Measurements from ENCODE around the gene TMEM144.
"Not testable (repeated sequence)": the region's sequence is repeated elsewhere in the genome, so short reads cannot be mapped to it uniquely, and the experiment has no call there.

Gene TMEM144

GRCh38 chr4:158234671-158235070, 24.4 kb downstream of the TMEM144 start:
- DNase-seq (ENCODE audit: low read depth in 1 of 2, low spot score in 1 of 2), result no peak

- no peak for DNase-seq (ENCODE audit: low read depth in 1 of 2, low spot score in 1 of 2)
Observed at GRCh38 chr4:158236304-158237030, 26.2 kb downstream of the TMEM144 start.

- DNase-seq (ENCODE audit: low read depth in 1 of 2, low spot score in 1 of 2), result no peak
Observed at GRCh38 chr4:158238575-158238974, 28.3 kb downstream of the TMEM144 start.

- DNase-seq (ENCODE audit: low read depth in 1 of 2, low spot score in 1 of 2), result no peak
Observed at GRCh38 chr4:158239196-158239595, 28.9 kb downstream of the TMEM144 start.

GRCh38 chr4:158243071-158243470, 32.8 kb downstream of the TMEM144 start:
- no peak for DNase-seq (ENCODE audit: low read depth in 1 of 2, low spot score in 1 of 2)

- no peak for DNase-seq (ENCODE audit: low read depth in 1 of 2, low spot score in 1 of 2)
Observed at GRCh38 chr4:158250321-158250720, 40.0 kb downstream of the TMEM144 start.

- DNase-seq (ENCODE audit: low read depth in 1 of 2, low spot score in 1 of 2), result no peak
Observed at GRCh38 chr4:158253350-158253980, 43.2 kb downstream of the TMEM144 start.

GRCh38 chr4:158254292-158254691, 44.0 kb downstream of the TMEM144 start:
- no peak for DNase-seq (ENCODE audit: low read depth in 1 of 2, low spot score in 1 of 2)

GRCh38 chr4:158255727-158256324, 45.5 kb downstream of the TMEM144 start:
- DNase-seq (ENCODE audit: low read depth in 1 of 2, low spot score in 1 of 2), result no peak

GRCh38 chr4:158259955-158260575, 49.8 kb downstream of the TMEM144 start:
- DNase-seq (ENCODE audit: low read depth in 1 of 2, low spot score in 1 of 2), result no peak

GRCh38 chr4:158261480-158261879, 51.2 kb downstream of the TMEM144 start:
- no peak for DNase-seq (ENCODE audit: low read depth in 1 of 2, low spot score in 1 of 2)

- no peak for DNase-seq (ENCODE audit: low read depth in 1 of 2, low spot score in 1 of 2)
Observed at GRCh38 chr4:158268553-158268952, 58.3 kb downstream of the TMEM144 start.

GRCh38 chr4:158274636-158275035, 64.3 kb downstream of the TMEM144 start:
- DNase-seq (ENCODE audit: low read depth in 1 of 2, low spot score in 1 of 2), result no peak

GRCh38 chr4:158277558-158277957, 67.3 kb downstream of the TMEM144 start:
- DNase-seq (ENCODE audit: low read depth in 1 of 2, low spot score in 1 of 2), result no peak

GRCh38 chr4:158279052-158279451, 68.8 kb downstream of the TMEM144 start:
- not testable (repeated sequence) for DNase-seq (ENCODE audit: low read depth in 1 of 2, low spot score in 1 of 2)

GRCh38 chr4:158280856-158281255, 70.6 kb downstream of the TMEM144 start:
- DNase-seq (ENCODE audit: low read depth in 1 of 2, low spot score in 1 of 2), result no peak

GRCh38 chr4:158282252-158282651, 72.0 kb downstream of the TMEM144 start:
- no peak for DNase-seq (ENCODE audit: low read depth in 1 of 2, low spot score in 1 of 2)

GRCh38 chr4:158285429-158286216, 75.3 kb downstream of the TMEM144 start:
- DNase-seq (ENCODE audit: low read depth in 1 of 2, low spot score in 1 of 2), result no peak

GRCh38 chr4:158290912-158291311, 80.6 kb downstream of the TMEM144 start:
- DNase-seq (ENCODE audit: low read depth in 1 of 2, low spot score in 1 of 2), result no peak

GRCh38 chr4:158291334-158292055, 81.2 kb downstream of the TMEM144 start:
- no peak for DNase-seq (ENCODE audit: low read depth in 1 of 2, low spot score in 1 of 2)

GRCh38 chr4:158292156-158292555, 81.9 kb downstream of the TMEM144 start:
- DNase-seq (ENCODE audit: low read depth in 1 of 2, low spot score in 1 of 2), result no peak
